Ovary (tissue), 9 donors: ENCODE measurements around the gene IP6K1. TPM values are rescaled to one million over a fixed set of nuclear protein-coding genes. Genes with fewer than 3 reads are reported as not detected.
A peak's percentile ranks its signal among the peaks of the same experiment; 100 is the strongest.
"Not testable (repeated sequence)": the region's sequence is repeated elsewhere in the genome, so short reads cannot be mapped to it uniquely, and the experiment has no call there.

ENCODE experiments used
- DNase-seq, 5 donors: peaks; one replicate each; pipeline ENCODE4 v3.0.0-alpha.2; 2019 to 2020
- H3K27ac ChIP-seq, 2 donors: fragments of 200-600 bp; one replicate each; pipeline versions ENCODE4 v1.5.1 to v1.8.0; 2019 to 2022
- H3K27me3 ChIP-seq: fragments of 200-600 bp; one replicate; pipeline ENCODE4 v1.8.0; 2022
- H3K36me3 ChIP-seq: fragments of 200-600 bp; sonication (generic); one replicate; pipeline ENCODE4 v1.5.1; 2019
- H3K4me1 ChIP-seq: one replicate; pipeline ENCODE4 v1.8.1; 2013; ENCODE audit warnings: mild to moderate bottlenecking, moderate library complexity; ENCODE audit not compliant: insufficient read depth
- H3K4me3 ChIP-seq: fragments of 200-600 bp; sonication (generic); one replicate; pipeline ENCODE4 v1.5.1; 2017
- H3K9me3 ChIP-seq, 2 donors: fragments of 200-600 bp in 1 of 2; sonication (generic) in 1 of 2; one replicate each; pipeline versions ENCODE4 v1.5.1 to v1.8.1; 2013 to 2019; ENCODE audit warnings: mild to moderate bottlenecking in 1 of 2, moderate library complexity in 1 of 2
- EP300 ChIP-seq: sonication (generic); formaldehyde crosslinking; IDR thresholded peaks from one replicate; pipeline ENCODE4 v1.6.1; 2017; ENCODE audit warnings: antibody characterized with exemption
- POLR2A ChIP-seq: fragments of 450-650 bp; IDR thresholded peaks from one replicate; pipeline ENCODE4 v1.6.1; 2017; ENCODE audit warnings: antibody characterized with exemption, mild to moderate bottlenecking, moderate library complexity
- WGBS, 3 donors: extraction: QIAGEN DNeasy Blood & Tissue Kit in 1 of 3; methylation state at CpG; one replicate each; pipeline versions ENCODE4 v1.1.5 to v1.1.7; 2013 to 2017; 5-methylcytosine and 5-hydroxymethylcytosine counted together
- intact Hi-C, 4 donors: fragments of 100-400 bp; cut with DNase I; formaldehyde crosslinking; loops; one replicate each; pipeline versions ENCODE4 v1.11.0 to v1.15.1; 2022 to 2023
- polyA plus RNA-seq, 2 donors: library from polyadenylated mRNA; stranded (reverse); fragments of 200-250 nt in 1 of 2; fragments of 350-450 nt in 1 of 2; fragmentation: Illumina TruSeq in 1 of 2; extraction: RNeasy Lipid Tissue Mini Kit (QIAGEN cat#74804) in 1 of 2; gene quantifications; one replicate each; pipeline ENCODE4 v1.2.3, GENCODE V29; 2013 to 2014
- total RNA-seq, 7 donors: library from RNA; depleted of rRNA in 2 of 7; stranded (reverse); fragments of >200 nt in 2 of 7; fragmentation: NEBNext Ultra II Directional in 3 of 7; extraction: Animal tissue kit (Norgen Biotek cat#: 25700) in 3 of 7; gene quantifications; one replicate each; pipeline versions ENCODE4 v1.1.0 to v1.2.4, GENCODE V29; 2016 to 2023
- TF ChIP-seq, protein P1 (sequence below), 3 donors: fragments of 450-650 bp in 2 of 3; fragments of 200-600 bp in 1 of 3; IDR thresholded peaks; one replicate each; pipeline versions ENCODE4 v1.5.1 to v1.8.0; 2016 to 2022; ENCODE audit warnings: antibody characterized with exemption in 3 of 3, mild to moderate bottlenecking in 1 of 3
- donor health status: DM: no; HTN: no; CAD: no; lungs with moderate emphysema.
- donor health status: DM: no; HTN: no; CAD: no.
- donor health status: Bipolar disorder and iron deficiency.
- donor health status: DM: yes; HTN: yes; CAD: no.
- donor health status: DM: no; HTN: no; CAD: no.
- donor health status: DM: yes; HTN: yes; CAD: no.

IP6K1 gene
- total and polyA plus RNA-seq, 9 donors: 27.9 to 52.4 (median 47.0) TPM

DNA sequence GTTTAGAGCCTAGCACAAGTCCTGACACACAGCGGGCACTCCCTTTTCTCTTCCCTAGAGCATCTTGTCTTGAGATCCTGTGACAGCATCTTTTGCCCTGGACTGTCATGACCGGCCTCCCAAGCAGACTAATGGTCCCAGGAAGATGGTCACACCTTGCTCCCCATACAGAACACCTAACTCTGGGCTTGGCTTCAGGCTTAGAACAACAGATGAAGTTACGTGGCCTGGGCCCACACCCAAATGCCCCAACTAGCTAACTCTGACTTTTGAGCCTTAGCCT lies 781 bp upstream of the IP6K1 start:
- WGBS, 3 donors: 69 to 83% (median 77%) methylated on average over 3 of the region's 3 CpGs
- Histone ChIP-seq H3K4me1 (peaks cover 12% of the 10 kb centered on the region), H3K27me3 (no peaks in the 10 kb centered on the region), H3K4me3 (peak overlapping the region; percentile 37), H3K27ac (peak overlapping the region; percentile 87 to 94), H3K36me3 (no peaks in the 10 kb centered on the region), H3K9me3 (no peaks in the 10 kb centered on the region)
- intact Hi-C loops: loop anchor here in 2 of 4 donors (2.0 to 5.0 kb wide), 2 partner anchors 64 to 65 kb away; partner anchors contain the start of gene GMPPB (in 2 of the 2)
- DNase-seq: no peak
- TF ChIP-seq, protein P1, sequence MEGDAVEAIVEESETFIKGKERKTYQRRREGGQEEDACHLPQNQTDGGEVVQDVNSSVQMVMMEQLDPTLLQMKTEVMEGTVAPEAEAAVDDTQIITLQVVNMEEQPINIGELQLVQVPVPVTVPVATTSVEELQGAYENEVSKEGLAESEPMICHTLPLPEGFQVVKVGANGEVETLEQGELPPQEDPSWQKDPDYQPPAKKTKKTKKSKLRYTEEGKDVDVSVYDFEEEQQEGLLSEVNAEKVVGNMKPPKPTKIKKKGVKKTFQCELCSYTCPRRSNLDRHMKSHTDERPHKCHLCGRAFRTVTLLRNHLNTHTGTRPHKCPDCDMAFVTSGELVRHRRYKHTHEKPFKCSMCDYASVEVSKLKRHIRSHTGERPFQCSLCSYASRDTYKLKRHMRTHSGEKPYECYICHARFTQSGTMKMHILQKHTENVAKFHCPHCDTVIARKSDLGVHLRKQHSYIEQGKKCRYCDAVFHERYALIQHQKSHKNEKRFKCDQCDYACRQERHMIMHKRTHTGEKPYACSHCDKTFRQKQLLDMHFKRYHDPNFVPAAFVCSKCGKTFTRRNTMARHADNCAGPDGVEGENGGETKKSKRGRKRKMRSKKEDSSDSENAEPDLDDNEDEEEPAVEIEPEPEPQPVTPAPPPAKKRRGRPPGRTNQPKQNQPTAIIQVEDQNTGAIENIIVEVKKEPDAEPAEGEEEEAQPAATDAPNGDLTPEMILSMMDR (IDR thresholded peaks at IDR 0.05): no peak
- TF ChIP-seq POLR2A (no peak), EP300 (no peak)

DNA sequence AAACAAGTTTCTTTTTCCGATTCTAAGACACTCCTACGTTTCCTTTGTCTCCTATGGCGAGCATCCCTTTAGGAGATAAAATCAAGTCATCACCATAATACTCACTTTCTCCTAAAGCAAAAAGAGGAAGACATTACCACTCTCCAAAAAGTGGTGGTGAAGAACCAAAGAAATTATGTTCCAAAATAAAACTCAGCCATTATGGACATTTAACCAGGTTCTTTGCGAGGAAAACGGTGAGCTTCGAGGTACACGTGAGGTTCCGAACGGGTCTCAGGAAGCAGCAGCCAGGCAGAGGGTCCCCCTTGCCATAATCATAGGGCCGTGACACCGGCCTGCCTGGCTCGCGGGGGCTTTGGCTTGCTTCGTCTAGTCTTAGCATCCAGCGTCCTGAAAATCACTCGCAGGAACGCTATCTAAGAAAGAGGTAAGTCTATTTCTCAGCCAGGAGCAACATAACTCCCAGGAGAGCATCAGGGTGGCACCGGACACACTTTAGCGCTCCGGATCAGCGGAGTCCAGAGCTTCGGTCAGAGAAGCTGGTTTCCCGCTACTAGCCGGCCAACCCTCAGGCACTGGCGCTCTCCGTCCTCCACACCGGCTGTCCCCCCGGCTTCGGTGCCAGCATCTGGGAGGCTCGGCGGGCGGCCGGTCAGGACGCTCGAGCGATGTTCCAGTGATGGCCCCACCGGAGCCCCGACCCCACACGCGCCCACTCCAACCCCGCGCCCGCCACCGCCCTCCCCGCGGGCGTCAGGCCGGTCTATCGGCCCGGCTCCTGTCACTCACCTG lies 581 bp downstream of the IP6K1 start:
- no peaks in the 10 kb centered on the region for H3K9me3 ChIP-seq
- no peak for DNase-seq
- 1% methylated on average over 22 to 50 of the region's 50 CpGs for WGBS, 3 donors
- intact Hi-C loops: loop anchor here in 2 of 4 donors (2.0 to 5.0 kb wide), 2 partner anchors 63 kb away; partner anchors contain the start of gene GMPPB (in 2 of the 2)
- H3K36me3 ChIP-seq: no peaks in the 10 kb centered on the region
- no peaks in the 10 kb centered on the region for H3K27me3 ChIP-seq
- TF ChIP-seq, protein P1 (IDR thresholded peaks at IDR 0.05): no peak
- TF ChIP-seq EP300: no peak
- no peak for TF ChIP-seq POLR2A
- H3K4me3 ChIP-seq: peak overlapping the region; percentile 100
- peak overlapping the region; percentile 85 to 94 for H3K27ac ChIP-seq
- peaks cover 14% of the 10 kb centered on the region for H3K4me1 ChIP-seq

DNA sequence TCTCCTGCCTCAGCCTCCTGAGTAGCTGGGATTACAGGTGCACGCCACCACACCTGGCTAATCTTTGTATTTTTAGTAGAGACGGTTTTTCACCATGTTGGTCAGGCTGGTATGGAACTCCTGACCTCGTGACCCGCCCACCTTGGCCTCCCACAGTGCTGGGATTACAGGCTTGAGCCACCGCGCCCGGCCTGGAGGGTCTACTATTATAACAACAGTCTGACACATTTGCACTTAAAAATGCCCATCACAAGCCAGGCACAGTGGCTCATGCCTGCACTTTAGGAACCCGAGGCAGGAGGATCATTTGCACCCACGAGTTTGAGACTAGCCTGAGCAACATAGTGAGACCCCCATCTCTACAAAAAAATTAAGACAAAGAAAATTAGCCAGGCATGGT lies 4.1 kb downstream of the IP6K1 start:
- H3K9me3 ChIP-seq, H3K4me3 ChIP-seq, H3K27me3 ChIP-seq, H3K27ac ChIP-seq, intact Hi-C loops, H3K36me3 ChIP-seq: not testable (repeated sequence)
- 92 to 93% (median 92%) methylated on average over 9 of the region's 9 CpGs for WGBS, 3 donors
- DNase-seq: peak in 1 of 5 donors; percentile 28
- peaks cover 14% of the 10 kb centered on the region for H3K4me1 ChIP-seq

DNA sequence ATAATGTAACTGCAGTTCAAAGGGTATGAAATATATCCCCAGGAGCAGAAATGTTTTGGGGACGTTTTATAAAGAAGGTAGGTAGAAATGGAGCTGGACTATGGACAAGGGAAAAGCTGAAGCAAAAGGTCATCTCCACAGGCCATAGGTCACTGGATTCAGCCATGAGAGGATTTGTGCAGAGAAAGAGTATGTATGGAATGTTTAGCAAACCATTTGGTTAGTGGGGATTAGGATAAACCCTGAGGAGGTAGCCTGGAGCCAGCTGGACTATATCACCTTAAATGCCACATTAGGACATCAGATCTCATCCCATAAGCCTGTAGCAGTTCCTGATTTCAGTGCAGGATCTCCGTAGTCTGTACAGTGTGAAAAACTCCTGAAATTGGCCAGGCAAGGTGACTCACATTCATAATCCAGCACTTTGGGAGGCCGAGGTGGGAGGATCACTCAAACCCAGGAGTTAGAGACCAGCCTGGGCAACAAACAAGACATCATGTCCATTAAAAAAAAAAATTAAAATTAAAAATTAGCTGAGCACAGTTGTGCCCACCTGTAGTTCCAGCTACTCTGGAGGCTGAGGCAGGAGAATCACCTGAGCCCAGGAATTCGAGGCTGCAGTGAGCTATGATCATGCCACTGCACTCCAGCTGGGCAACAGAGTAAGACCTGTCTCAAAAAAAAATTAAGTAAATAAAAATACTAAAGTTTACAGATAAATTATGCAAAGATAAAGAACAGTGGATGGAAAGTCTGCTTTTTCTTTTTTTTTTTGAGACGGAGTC lies 4.7 kb downstream of the IP6K1 start:
- TF ChIP-seq, protein P1 (IDR thresholded peaks at IDR 0.05): no peak
- TF ChIP-seq EP300 (no peak), POLR2A (no peak)
- no peaks in the 10 kb centered on the region for H3K27me3 ChIP-seq
- H3K27ac ChIP-seq: no peak overlapping the region
- DNase-seq: peak in 1 of 5 donors; percentile 17
- H3K4me1 ChIP-seq: peaks cover 10% of the 10 kb centered on the region
- H3K9me3 ChIP-seq: no peaks in the 10 kb centered on the region
- H3K4me3 ChIP-seq: no peak overlapping the region
- H3K36me3 ChIP-seq: no peaks in the 10 kb centered on the region
- intact Hi-C loops: no loop called here
- 76 to 79% (median 76%) methylated on average over 5 of the region's 5 CpGs for WGBS, 3 donors

DNA sequence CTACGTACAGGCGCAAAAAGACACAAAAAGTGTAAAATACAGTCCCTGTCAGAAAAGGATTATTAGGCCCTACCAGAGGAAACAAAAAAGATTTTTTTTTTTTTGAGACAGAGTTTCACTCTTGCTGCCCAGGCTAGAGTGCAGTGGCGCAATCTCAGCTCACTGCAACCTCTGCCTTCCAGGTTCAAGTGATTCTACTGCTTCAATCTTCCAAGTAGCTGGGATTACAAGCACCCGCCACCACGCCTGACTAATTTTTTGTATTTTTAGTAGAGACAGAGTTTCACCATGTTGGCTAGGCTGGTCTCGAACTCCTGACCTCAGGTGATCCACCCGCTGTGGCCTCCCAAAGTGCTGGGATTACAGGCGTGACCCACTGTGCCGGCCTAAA lies 5.4 kb downstream of the IP6K1 start:
- H3K36me3 ChIP-seq, H3K27ac ChIP-seq, H3K9me3 ChIP-seq, H3K4me3 ChIP-seq, intact Hi-C loops, H3K27me3 ChIP-seq: not testable (repeated sequence)
- peaks cover 11% of the 10 kb centered on the region for H3K4me1 ChIP-seq
- WGBS, 3 donors: 90 to 92% (median 90%) methylated on average over 9 of the region's 9 CpGs
- DNase-seq: peak in 1 of 5 donors; percentile 1
